Activated CD4-positive, alpha-beta T cell treated with anti-CD3 and anti-CD28 coated beads, Interleukin-2, amount 10 ng/mL, durations not matched to agents 7 days and 5 days (primary cell): Measurements from ENCODE around the gene SLC25A3. TPM values are rescaled to one million over a fixed set of nuclear protein-coding genes. Genes with fewer than 3 reads are reported as not detected.

Experiments
- CTCF ChIA-PET: fragments of 350-600 bp; sonication (Branson Sonifier 250); formaldehyde crosslinking; loops from one replicate; lab custom pipeline; 2021; ENCODE audit warnings: antibody characterized with exemption; lab: Charles Lee
- POLR2A ChIA-PET: fragments of 350-600 bp; sonication (Branson Sonifier 250); formaldehyde crosslinking; loops from one replicate; lab custom pipeline; 2021; ENCODE audit warnings: antibody characterized with exemption; lab: Charles Lee
- DNase-seq: peaks from one replicate; pipeline ENCODE4 v3.0.0-alpha.2; 2020
- H3K27ac Mint-ChIP-seq: one replicate; pipeline ENCODE4 v1.8.0; 2021; ENCODE audit warnings: mild to moderate bottlenecking, moderate library complexity, mixed read lengths
- H3K27me3 Mint-ChIP-seq: one replicate; pipeline ENCODE4 v1.8.0; 2021; ENCODE audit warnings: mixed read lengths
- H3K36me3 Mint-ChIP-seq: one replicate; pipeline ENCODE4 v1.8.0; 2021; ENCODE audit warnings: low read depth, mixed read lengths
- H3K4me1 Mint-ChIP-seq: one replicate; pipeline ENCODE4 v1.8.0; 2021; ENCODE audit warnings: mixed read lengths
- H3K4me3 Mint-ChIP-seq: one replicate; pipeline ENCODE4 v1.8.0; 2021; ENCODE audit warnings: mild to moderate bottlenecking, moderate library complexity, mixed read lengths
- H3K9me3 Mint-ChIP-seq: one replicate; pipeline ENCODE4 v1.8.0; 2021; ENCODE audit warnings: mixed read lengths
- total RNA-seq, 2 experiments: library from RNA; stranded (reverse); gene quantifications; one replicate each; pipeline ENCODE4 v1.2.3, GENCODE V29; 2021

Gene SLC25A3
- total RNA-seq, 2 experiments from 2014 or later, result 333 to 355 TPM

GRCh38 chr12:98578392-98578791 lies 15.1 kb upstream of the SLC25A3 start:
- H3K4me3 Mint-ChIP-seq, result no peak overlapping the region
- CTCF ChIA-PET, result interaction anchor here (3.9 kb wide), 1 partner anchor 15 kb away, joined by 17 read pairs; the partner anchor contains the start of gene SLC25A3
- H3K9me3 Mint-ChIP-seq, result no peaks in the 10 kb centered on the region
- no peak for DNase-seq
- H3K36me3 Mint-ChIP-seq, result no peaks in the 10 kb centered on the region
- H3K27me3 Mint-ChIP-seq, result peaks cover 4% of the 10 kb centered on the region
- POLR2A ChIA-PET, result no interaction called here
- no peaks in the 10 kb centered on the region for H3K4me1 Mint-ChIP-seq
- no peak overlapping the region for H3K27ac Mint-ChIP-seq

GRCh38 chr12:98578821-98579220 lies 14.7 kb upstream of the SLC25A3 start:
- Mint-ChIP-seq H3K27me3 (peaks cover 4% of the 10 kb centered on the region), H3K27ac (no peak overlapping the region), H3K9me3 (no peaks in the 10 kb centered on the region), H3K4me3 (no peak overlapping the region), H3K36me3 (no peaks in the 10 kb centered on the region), H3K4me1 (no peaks in the 10 kb centered on the region)
- CTCF ChIA-PET, result interaction anchor here (3.9 kb wide), 1 partner anchor 14 kb away, joined by 17 read pairs; the partner anchor contains the start of gene SLC25A3
- DNase-seq, result no peak
- POLR2A ChIA-PET, result no interaction called here

- ChIA-PET CTCF (interaction anchor here (3.9 kb wide), 1 partner anchor 14 kb away, joined by 17 read pairs; the partner anchor contains the start of gene SLC25A3), POLR2A (no interaction called here)
- DNase-seq, result no peak
- no peaks in the 10 kb centered on the region for H3K9me3 Mint-ChIP-seq
- H3K27ac Mint-ChIP-seq, result no peak overlapping the region
- no peaks in the 10 kb centered on the region for H3K36me3 Mint-ChIP-seq
- H3K4me1 Mint-ChIP-seq, result no peaks in the 10 kb centered on the region
- H3K4me3 Mint-ChIP-seq, result no peak overlapping the region
- peaks cover 4% of the 10 kb centered on the region for H3K27me3 Mint-ChIP-seq
These were observed 14.1 kb upstream of the SLC25A3 start for GRCh38 chr12:98579347-98579746.

GRCh38 chr12:98579835-98580234 lies 13.7 kb upstream of the SLC25A3 start:
- peaks cover 4% of the 10 kb centered on the region for H3K27me3 Mint-ChIP-seq
- DNase-seq, result no peak
- H3K4me3 Mint-ChIP-seq, result no peak overlapping the region
- no peak overlapping the region for H3K27ac Mint-ChIP-seq
- no peaks in the 10 kb centered on the region for H3K9me3 Mint-ChIP-seq
- H3K36me3 Mint-ChIP-seq, result no peaks in the 10 kb centered on the region
- no peaks in the 10 kb centered on the region for H3K4me1 Mint-ChIP-seq
- POLR2A ChIA-PET, result no interaction called here
- CTCF ChIA-PET, result interaction anchor here (0.6 to 3.9 kb wide), 4 partner anchors 13 to 874 kb away, joined by 3 to 17 read pairs (median 4); partner anchors contain the start of gene SLC25A3

GRCh38 chr12:98580695-98581094 lies 12.8 kb upstream of the SLC25A3 start:
- POLR2A ChIA-PET, result no interaction called here

GRCh38 chr12:98581101-98581500 lies 12.4 kb upstream of the SLC25A3 start:
- Mint-ChIP-seq H3K36me3 (no peaks in the 10 kb centered on the region), H3K9me3 (no peaks in the 10 kb centered on the region), H3K4me1 (no peaks in the 10 kb centered on the region), H3K4me3 (no peak overlapping the region), H3K27me3 (peaks cover 4% of the 10 kb centered on the region), H3K27ac (no peak overlapping the region)
- DNase-seq, result no peak
- ChIA-PET CTCF (interaction anchor here (1.5 to 3.9 kb wide), 2 partner anchors 12 to 14 kb away, joined by 4 to 17 read pairs; partner anchors contain the start of gene SLC25A3), POLR2A (interaction anchor here (0.6 kb wide), 1 partner anchor 657 kb away, joined by 3 read pairs; no protein-coding TSS in a partner anchor)

More at GRCh38 chr12:98580695-98581094, 12.8 kb upstream of the SLC25A3 start:
- CTCF ChIA-PET, result interaction anchor here (1.5 to 3.9 kb wide), 2 partner anchors 12 to 14 kb away, joined by 4 to 17 read pairs; partner anchors contain the start of gene SLC25A3
- H3K9me3 Mint-ChIP-seq, result no peaks in the 10 kb centered on the region
- no peak overlapping the region for H3K4me3 Mint-ChIP-seq
- DNase-seq, result no peak
- no peak overlapping the region for H3K27ac Mint-ChIP-seq
- H3K27me3 Mint-ChIP-seq, result peaks cover 4% of the 10 kb centered on the region
- no peaks in the 10 kb centered on the region for H3K4me1 Mint-ChIP-seq
- no peaks in the 10 kb centered on the region for H3K36me3 Mint-ChIP-seq

GRCh38 chr12:98582093-98582492 lies 11.4 kb upstream of the SLC25A3 start:
- Mint-ChIP-seq H3K27me3 (peaks cover 4% of the 10 kb centered on the region), H3K36me3 (no peaks in the 10 kb centered on the region), H3K27ac (no peak overlapping the region), H3K9me3 (no peaks in the 10 kb centered on the region), H3K4me1 (no peaks in the 10 kb centered on the region), H3K4me3 (no peak overlapping the region)
- no peak for DNase-seq
- ChIA-PET POLR2A (no interaction called here), CTCF (interaction anchor here (3.9 kb wide), 1 partner anchor 11 kb away, joined by 17 read pairs; the partner anchor contains the start of gene SLC25A3)

- H3K36me3 Mint-ChIP-seq, result no peaks in the 10 kb centered on the region
- H3K4me3 Mint-ChIP-seq, result no peak overlapping the region
- peaks cover 3% of the 10 kb centered on the region for H3K4me1 Mint-ChIP-seq
- H3K9me3 Mint-ChIP-seq, result no peaks in the 10 kb centered on the region
- ChIA-PET CTCF (interaction anchor here (1.3 to 1.7 kb wide), 3 partner anchors 8 to 20 kb away, joined by 3 to 6 read pairs (median 4); no protein-coding TSS in a partner anchor), POLR2A (no interaction called here)
- no peak overlapping the region for H3K27ac Mint-ChIP-seq
- DNase-seq, result no peak
- H3K27me3 Mint-ChIP-seq, result peaks cover 2% of the 10 kb centered on the region
These were observed 6.4 kb upstream of the SLC25A3 start for GRCh38 chr12:98587084-98587483.

GRCh38 chr12:98591209-98591608 lies 2.3 kb upstream of the SLC25A3 start:
- Mint-ChIP-seq H3K9me3 (no peaks in the 10 kb centered on the region), H3K36me3 (peaks cover 21% of the 10 kb centered on the region), H3K27ac (no peak overlapping the region), H3K27me3 (no peaks in the 10 kb centered on the region), H3K4me3 (no peak overlapping the region), H3K4me1 (peaks cover 23% of the 10 kb centered on the region)
- ChIA-PET CTCF (interaction anchor here (2.2 kb wide), 1 partner anchor 25 kb away, joined by 9 read pairs; no protein-coding TSS in a partner anchor), POLR2A (no interaction called here)
- DNase-seq, result no peak

- Mint-ChIP-seq H3K27me3 (no peaks in the 10 kb centered on the region), H3K4me3 (peak overlapping the region; percentile 84), H3K36me3 (peaks cover 33% of the 10 kb centered on the region), H3K27ac (peak overlapping the region; percentile 96), H3K4me1 (peaks cover 33% of the 10 kb centered on the region), H3K9me3 (no peaks in the 10 kb centered on the region)
- ChIA-PET CTCF (interaction anchor here (0.7 to 2.6 kb wide), 8 partner anchors 13 to 107 kb away, joined by 3 to 17 read pairs (median 4); partner anchors contain the start of gene IKBIP), POLR2A (no interaction called here)
- peak; percentile 12 for DNase-seq
These were observed 612 bp upstream of the SLC25A3 start for GRCh38 chr12:98592825-98593322.

- no peaks in the 10 kb centered on the region for H3K9me3 Mint-ChIP-seq
- no peaks in the 10 kb centered on the region for H3K27me3 Mint-ChIP-seq
- H3K4me3 Mint-ChIP-seq, result peak overlapping the region; percentile 84
- ChIA-PET POLR2A (interaction anchor here (0.5 to 1.0 kb wide), 2 partner anchors 50 to 146 kb away, joined by 3 to 4 read pairs; no protein-coding TSS in a partner anchor), CTCF (interaction anchor here (0.9 to 2.6 kb wide), 12 partner anchors 9 to 105 kb away, joined by 3 to 17 read pairs (median 4); no protein-coding TSS in a partner anchor)
- H3K36me3 Mint-ChIP-seq, result peaks cover 41% of the 10 kb centered on the region
- DNase-seq, result no peak
- H3K4me1 Mint-ChIP-seq, result peaks cover 38% of the 10 kb centered on the region
- peak overlapping the region; percentile 96 for H3K27ac Mint-ChIP-seq
These were observed 757 bp downstream of the SLC25A3 start for GRCh38 chr12:98594050-98594835.

- CTCF ChIA-PET, result interaction anchor here (0.9 to 2.2 kb wide), 7 partner anchors 9 to 56 kb away, joined by 3 to 9 read pairs (median 4); no protein-coding TSS in a partner anchor
- POLR2A ChIA-PET, result no interaction called here
- Mint-ChIP-seq H3K4me3 (peak overlapping the region; percentile 84), H3K27ac (peak overlapping the region; percentile 96), H3K4me1 (peaks cover 38% of the 10 kb centered on the region), H3K36me3 (peaks cover 50% of the 10 kb centered on the region), H3K9me3 (no peaks in the 10 kb centered on the region), H3K27me3 (no peaks in the 10 kb centered on the region)
- peak; percentile 27 for DNase-seq
These were observed 1.9 kb downstream of the SLC25A3 start for GRCh38 chr12:98595243-98595988.
